ENCODE data around the gene OR10C1. TPM values are rescaled to one million over a fixed set of nuclear protein-coding genes. Genes with fewer than 3 reads are reported as not detected.

Gene OR10C1
- total RNA-seq, 1 donor from 2014 or later: not detected

GRCh38 chr6:29477923-29478450, 38.9 kb downstream of the OR10C1 start:
- no peak for DNase-seq

DNA sequence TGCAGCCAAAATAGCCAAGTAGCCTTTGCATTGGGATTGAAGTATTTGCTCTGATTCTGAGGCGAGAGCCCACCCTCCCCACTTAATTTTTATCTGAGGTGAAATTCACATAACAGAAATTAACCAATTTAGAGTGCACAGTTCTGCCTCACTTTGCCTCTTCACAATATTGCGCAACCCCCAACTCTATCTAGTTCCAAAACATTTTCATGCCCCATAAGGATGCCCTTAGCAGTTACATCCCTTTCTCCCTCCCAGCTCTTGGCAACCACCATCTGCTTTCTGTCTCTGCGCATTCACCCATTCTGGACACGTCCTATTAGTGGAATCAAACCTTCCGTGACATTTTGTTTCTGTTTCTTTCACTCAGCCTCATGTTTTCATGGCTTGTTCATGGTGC, 39.6 kb downstream of the OR10C1 start:
- no peak for DNase-seq

DNA sequence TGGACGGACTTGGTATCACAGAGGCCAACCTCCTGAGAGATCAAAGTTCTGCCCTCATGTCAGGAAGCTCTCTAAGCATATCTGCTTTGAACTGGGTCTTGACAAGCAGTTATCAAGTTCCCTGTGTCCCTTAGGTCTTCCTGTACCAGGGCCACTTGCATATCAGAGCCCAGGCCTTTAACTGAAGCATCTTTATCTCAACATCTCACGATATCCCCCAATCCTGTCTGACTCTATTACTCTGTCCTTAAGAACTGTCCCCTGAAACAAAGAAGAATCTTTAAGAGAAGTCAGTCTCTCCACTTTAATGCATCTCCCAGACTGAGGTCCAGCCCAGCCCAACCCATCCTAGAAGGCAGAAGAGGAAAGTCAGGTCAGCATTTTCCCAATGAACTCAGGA, 40.5 kb downstream of the OR10C1 start:
- DNase-seq: no peak

GRCh38 chr6:29483186-29483585, 44.1 kb downstream of the OR10C1 start:
- DNase-seq: no peak

DNA sequence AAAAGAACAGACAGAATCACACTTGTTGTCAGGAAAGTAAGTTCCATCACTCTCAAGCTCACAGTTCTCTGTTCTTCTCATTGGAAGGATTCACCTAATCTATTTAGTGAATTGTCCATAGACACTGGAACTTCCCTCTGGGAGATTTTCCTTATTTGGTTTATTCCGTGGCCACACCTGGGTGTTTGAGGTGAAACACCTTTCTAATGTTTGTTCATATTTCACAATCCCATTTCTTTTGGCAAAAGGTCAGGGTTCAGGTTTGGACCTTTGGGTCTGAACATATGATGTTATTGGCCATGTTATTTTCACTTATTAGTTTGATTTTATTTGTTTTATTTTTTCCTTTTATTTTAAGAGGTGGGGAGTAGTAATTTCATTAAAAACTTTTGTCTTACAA, 44.6 kb downstream of the OR10C1 start:
- DNase-seq: no peak

DNA sequence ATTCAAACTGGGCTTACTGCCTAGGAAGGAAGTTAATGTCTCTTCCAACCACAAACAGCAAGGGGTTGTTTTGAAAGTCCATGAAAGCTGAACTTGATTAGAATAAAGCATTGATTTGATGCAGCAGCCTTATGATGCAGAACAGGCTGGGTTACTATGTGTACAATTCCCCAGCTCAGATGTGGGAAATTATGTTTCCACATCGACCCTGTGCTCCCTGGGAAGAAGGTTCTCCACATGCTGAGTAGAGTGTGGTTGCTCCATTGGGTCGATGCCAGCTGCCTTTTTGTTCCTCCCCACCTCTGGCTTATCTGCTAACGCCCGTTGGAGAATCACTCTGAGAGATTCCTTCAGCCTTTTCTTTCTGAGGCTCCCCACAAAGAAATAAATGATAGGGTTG, 47.5 kb downstream of the OR10C1 start:
- DNase-seq: no peak

DNA sequence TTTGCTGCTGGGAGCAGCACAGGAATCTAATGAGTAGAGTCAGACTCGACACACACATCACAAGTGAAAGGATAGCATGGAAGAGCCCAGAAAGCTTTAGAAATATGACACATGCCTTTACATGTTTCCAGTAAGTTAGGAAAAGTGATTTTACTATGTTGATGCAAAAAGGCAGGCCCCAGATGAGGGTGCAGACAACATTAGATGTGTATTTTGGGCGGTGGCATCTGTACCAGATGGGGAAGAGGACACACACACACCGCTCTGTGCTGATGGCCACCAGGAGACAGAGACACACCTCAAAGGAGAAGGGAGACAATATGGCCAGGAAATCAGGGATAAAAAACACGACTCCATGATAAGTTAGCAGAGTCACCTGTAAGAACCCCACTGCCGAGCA, 48.0 kb downstream of the OR10C1 start:
- DNase-seq: no peak

- no peak for DNase-seq
Observed at GRCh38 chr6:29487660-29488059, 48.6 kb downstream of the OR10C1 start, which contains the start of gene MAS1L. Gene MAS1L (minus strand): TSS chr6:29487956. CDS start chr6:29487902, 54 bp downstream.

- DNase-seq: no peak
Observed at GRCh38 chr6:29488874-29489273, 49.8 kb downstream of the OR10C1 start.

- no peak for DNase-seq
Observed at GRCh38 chr6:29489286-29489685, 50.2 kb downstream of the OR10C1 start.

DNA sequence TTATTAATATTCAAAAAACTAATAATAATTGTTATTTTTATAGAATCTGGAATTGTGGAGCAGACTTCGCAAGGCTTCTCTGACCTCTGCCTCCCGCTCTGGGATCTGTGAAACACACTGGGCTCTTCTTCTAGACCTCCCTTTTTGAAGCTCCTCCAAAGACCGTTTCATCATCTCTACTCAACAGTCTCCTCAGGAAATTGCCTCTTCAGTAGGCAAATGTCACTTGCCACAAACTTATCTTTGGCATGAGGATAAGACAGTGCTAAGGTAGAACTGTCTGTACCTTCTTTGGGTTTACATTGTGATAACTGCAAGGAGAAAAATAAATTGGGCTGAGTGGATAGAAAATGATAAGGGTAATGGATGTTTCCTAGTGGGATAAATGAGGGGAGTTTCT, 50.9 kb downstream of the OR10C1 start:
- DNase-seq: no peak

- no peak for DNase-seq
Observed at GRCh38 chr6:29490552-29490951, 51.4 kb downstream of the OR10C1 start.

Other genes starting within 250 kb of the OR10C1 start
- not detected for gene OR14J1, start 137.6 kb upstream of the OR10C1 start, total RNA-seq
- gene OR5V1, start 70.4 kb upstream of the OR10C1 start, total RNA-seq: not detected
- not detected for gene OR12D3, start 64.0 kb upstream of the OR10C1 start, total RNA-seq
- not detected for gene OR12D2, start 43.7 kb upstream of the OR10C1 start, total RNA-seq
- gene OR12D1, start 24.4 kb upstream of the OR10C1 start, total RNA-seq: not detected
- gene OR11A1, start 17.8 kb downstream of the OR10C1 start, total RNA-seq: not detected
- gene OR2H1, start 17.8 kb downstream of the OR10C1 start, total RNA-seq: not detected
- 0.39 TPM for gene MAS1L, start 48.6 kb downstream of the OR10C1 start, total RNA-seq
- not detected for gene UBD, start 120.4 kb downstream of the OR10C1 start, total RNA-seq
- not detected for gene OR2H2, start 145.8 kb downstream of the OR10C1 start, total RNA-seq
- 28.8 TPM for gene GABBR1, start 193.9 kb downstream of the OR10C1 start, total RNA-seq
- not detected for gene MOG, start 217.8 kb downstream of the OR10C1 start, total RNA-seq
- gene ZFP57, start 241.8 kb downstream of the OR10C1 start, total RNA-seq: 0.59 TPM